HG03520 (cell line): ENCODE results near the gene CTNNA2.
"Not testable (repeated sequence)": the region's sequence is repeated elsewhere in the genome, so short reads cannot be mapped to it uniquely, and the experiment has no call there.

ENCODE experiments used
- ATAC-seq: cut with Tn5 transposase; IDR thresholded peaks from one replicate; pipeline ENCODE4 v1.9.1; 2021; ENCODE audit warnings: mild to moderate bottlenecking, moderate library complexity; ENCODE audit not compliant: unreplicated experiment

CTNNA2 gene

GRCh38 chr2:80068038-80068731 lies 555.3 kb downstream of the CTNNA2 start:
- ATAC-seq = no peak

- ATAC-seq = no peak
These were observed 557.7 kb downstream of the CTNNA2 start for GRCh38 chr2:80070587-80070986.

GRCh38 chr2:80071941-80072340 lies 559.1 kb downstream of the CTNNA2 start:
- ATAC-seq = no peak

- no peak for ATAC-seq
These were observed 560.3 kb downstream of the CTNNA2 start for GRCh38 chr2:80073134-80073561.

GRCh38 chr2:80074321-80075070 lies 561.6 kb downstream of the CTNNA2 start:
- ATAC-seq = no peak

GRCh38 chr2:80075719-80076118 lies 562.9 kb downstream of the CTNNA2 start:
- no peak for ATAC-seq

GRCh38 chr2:80078290-80079036 lies 565.6 kb downstream of the CTNNA2 start:
- no peak for ATAC-seq

GRCh38 chr2:80080957-80081356 lies 568.1 kb downstream of the CTNNA2 start:
- no peak for ATAC-seq

GRCh38 chr2:80086831-80087230 lies 574.0 kb downstream of the CTNNA2 start:
- ATAC-seq = no peak

- no peak for ATAC-seq
These were observed 578.4 kb downstream of the CTNNA2 start for GRCh38 chr2:80091237-80091636.

GRCh38 chr2:80092474-80092873 lies 579.6 kb downstream of the CTNNA2 start:
- no peak for ATAC-seq

- ATAC-seq = not testable (repeated sequence)
These were observed 585.7 kb downstream of the CTNNA2 start for GRCh38 chr2:80098503-80098902.

- ATAC-seq = no peak
These were observed 589.2 kb downstream of the CTNNA2 start for GRCh38 chr2:80102026-80102425.

GRCh38 chr2:80105015-80105640 lies 592.3 kb downstream of the CTNNA2 start:
- no peak for ATAC-seq

GRCh38 chr2:80111185-80111584 lies 598.3 kb downstream of the CTNNA2 start:
- no peak for ATAC-seq

- no peak for ATAC-seq
These were observed 599.9 kb downstream of the CTNNA2 start for GRCh38 chr2:80112790-80113189.

- ATAC-seq = no peak
These were observed 600.5 kb downstream of the CTNNA2 start for GRCh38 chr2:80113399-80113798.

GRCh38 chr2:80114812-80115211 lies 602.0 kb downstream of the CTNNA2 start:
- ATAC-seq = no peak

- no peak for ATAC-seq
These were observed 604.5 kb downstream of the CTNNA2 start for GRCh38 chr2:80117401-80117800.

- no peak for ATAC-seq
These were observed 608.0 kb downstream of the CTNNA2 start for GRCh38 chr2:80120866-80121265.

- ATAC-seq = no peak
These were observed 609.8 kb downstream of the CTNNA2 start for GRCh38 chr2:80122675-80123074.
